ENCODE data around the gene NEK11.

DNA sequence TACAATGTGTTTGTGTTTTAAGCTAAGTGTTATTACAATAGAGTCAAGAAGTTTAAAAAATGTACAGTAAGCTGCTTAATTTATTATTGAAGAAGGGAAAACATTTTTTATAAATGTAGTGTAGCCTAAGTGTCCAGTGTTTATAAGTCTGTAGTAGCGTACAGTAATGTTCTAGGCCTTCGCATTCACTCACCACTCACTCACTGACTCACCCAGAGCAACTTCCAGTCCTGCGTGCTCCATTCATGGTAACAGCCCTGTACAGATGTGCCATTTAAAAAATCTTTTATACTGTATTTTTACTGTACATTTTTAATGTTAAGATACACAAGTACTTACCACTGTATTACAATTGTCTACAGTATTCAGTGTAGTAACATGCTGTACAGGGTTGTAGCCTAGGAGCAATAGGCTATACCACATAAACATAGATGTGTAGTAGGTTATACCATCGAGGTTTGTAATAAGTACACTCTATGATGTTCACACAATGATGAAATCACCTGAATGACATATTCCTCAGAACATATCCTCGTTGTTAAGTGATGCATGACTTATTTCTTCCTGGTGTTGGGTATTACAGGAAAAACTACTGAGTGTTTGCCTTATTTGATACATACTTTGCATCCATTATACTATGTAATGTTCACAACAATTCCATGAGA, 198.3 kb downstream of the NEK11 start:
- TF ChIP-seq, protein P1, sequence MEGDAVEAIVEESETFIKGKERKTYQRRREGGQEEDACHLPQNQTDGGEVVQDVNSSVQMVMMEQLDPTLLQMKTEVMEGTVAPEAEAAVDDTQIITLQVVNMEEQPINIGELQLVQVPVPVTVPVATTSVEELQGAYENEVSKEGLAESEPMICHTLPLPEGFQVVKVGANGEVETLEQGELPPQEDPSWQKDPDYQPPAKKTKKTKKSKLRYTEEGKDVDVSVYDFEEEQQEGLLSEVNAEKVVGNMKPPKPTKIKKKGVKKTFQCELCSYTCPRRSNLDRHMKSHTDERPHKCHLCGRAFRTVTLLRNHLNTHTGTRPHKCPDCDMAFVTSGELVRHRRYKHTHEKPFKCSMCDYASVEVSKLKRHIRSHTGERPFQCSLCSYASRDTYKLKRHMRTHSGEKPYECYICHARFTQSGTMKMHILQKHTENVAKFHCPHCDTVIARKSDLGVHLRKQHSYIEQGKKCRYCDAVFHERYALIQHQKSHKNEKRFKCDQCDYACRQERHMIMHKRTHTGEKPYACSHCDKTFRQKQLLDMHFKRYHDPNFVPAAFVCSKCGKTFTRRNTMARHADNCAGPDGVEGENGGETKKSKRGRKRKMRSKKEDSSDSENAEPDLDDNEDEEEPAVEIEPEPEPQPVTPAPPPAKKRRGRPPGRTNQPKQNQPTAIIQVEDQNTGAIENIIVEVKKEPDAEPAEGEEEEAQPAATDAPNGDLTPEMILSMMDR (IDR thresholded peaks at IDR 0.05), result no peak
- TF ChIP-seq POLR2A (IDR thresholded peaks at IDR 0.05), result no peak

Data from thyroid gland (tissue), 4 donors.